GM03348 (cell line): Measurements from ENCODE around the gene RAP1A.
A peak's percentile ranks its signal among the peaks of the same experiment; 100 is the strongest.

Experiments
- DNase-seq: peaks from one replicate; pipeline ENCODE4 v3.0.0; 2012; ENCODE audit warnings: low spot score

RAP1A gene

DNA sequence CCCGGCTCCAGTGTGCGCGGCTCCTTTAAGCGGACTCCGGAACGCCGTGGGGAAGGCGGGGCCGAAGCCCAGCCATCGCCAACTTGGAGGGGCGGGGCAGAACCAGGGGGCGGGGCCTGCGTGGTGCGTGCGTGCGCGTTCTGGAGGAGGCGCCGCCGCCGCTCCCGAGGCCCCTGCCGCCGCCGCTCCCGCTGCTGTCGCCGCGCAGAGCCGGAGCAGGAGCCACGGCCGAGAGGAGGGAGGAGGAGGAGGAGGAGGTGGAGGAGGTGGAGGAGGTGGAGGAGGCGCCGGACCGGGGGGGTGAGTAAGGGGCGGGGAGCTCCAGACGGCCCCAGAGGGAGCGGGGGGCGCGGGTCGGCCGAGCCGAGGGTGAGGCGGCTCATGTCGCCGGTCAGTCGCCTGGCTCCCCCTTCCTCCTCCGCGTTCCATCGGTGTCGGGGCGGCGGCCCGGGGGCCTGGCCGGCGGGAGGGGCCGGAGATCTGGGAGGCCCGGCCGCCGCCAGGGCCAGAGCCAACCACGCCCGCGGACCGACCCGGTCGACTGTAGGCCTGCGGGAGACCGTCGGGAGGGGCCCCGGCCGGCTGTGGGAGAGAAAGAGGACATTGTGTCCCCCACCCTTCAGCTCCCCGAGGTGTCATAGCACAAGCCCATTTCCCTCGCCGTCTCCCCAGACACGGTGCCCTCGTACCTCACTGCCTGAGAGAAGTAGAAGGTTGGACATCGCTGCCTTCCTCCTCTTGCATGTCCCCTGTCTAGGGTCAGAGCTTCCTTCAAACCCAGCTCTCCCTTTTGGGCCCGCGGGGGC is at the start of gene RAP1A:
Gene RAP1A, plus strand, starts transcription at position 155 of the 806 bp plus-strand sequence. CDS start 71,572 bp downstream, outside the sequence.
- DNase-seq: peak; percentile 99

DNA sequence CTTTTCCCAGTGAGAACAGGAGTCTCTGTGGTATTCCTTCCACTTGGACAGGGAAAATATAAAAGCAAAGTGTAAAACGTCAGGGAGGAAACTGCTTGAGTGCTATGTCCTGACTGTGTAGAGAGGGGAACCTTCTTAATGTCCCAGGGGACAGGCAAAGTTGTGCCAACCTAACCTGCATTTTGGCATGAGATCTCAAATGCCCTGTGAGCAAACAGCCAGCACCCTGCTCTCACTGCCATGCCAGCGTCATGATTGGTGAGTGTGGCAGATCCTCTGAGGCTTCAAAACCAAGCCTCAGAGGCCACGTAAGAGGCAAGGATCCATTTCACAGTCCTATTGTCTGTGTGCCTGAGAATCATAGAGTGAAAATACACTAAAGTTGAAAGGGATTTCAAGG is 49.7 kb upstream of the RAP1A start:
- no peak for DNase-seq

DNA sequence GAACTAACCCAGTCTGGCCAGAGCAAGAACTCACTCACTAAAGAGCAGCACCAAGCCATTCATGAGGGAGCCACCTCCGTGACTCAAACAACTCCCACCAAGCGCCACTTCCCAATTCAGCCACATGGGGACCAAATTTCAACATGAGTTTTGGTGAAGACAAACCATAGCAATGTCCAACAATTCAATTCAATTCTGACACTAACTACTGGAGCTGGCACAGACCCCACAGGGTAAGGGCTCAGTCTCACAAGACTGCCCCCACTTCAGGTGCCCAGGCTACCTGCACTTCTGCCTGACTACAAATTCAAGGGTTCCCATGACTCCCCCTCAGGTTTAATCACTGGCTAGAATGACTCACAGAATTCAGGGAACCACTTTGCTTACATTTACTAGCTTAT is 48.8 kb upstream of the RAP1A start:
- no peak for DNase-seq

DNA sequence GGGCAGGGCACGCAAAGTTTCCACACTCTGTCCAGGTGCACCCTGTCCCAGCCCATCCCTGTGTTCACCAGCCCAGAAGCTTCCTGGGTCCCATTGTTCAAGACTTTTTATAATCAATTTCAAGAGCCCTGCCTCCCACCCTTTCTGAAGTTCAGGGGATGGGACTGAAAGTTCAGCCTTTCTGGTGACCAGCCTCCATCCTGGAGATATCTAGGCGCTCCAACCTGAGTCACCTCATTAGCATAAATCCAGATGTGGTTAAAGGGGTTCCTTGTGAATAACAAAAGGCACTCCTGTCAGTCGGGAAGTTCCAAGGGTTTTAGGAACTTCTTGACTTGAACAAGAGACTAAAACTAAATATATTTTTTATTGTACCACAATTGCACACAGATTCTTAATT is 48.4 kb upstream of the RAP1A start:
- no peak for DNase-seq

- peak; percentile 69 for DNase-seq
Measured at GRCh38 chr1:111571987-111572386, 47.6 kb upstream of the RAP1A start.

GRCh38 chr1:111576547-111576946 is 43.0 kb upstream of the RAP1A start:
- no peak for DNase-seq

- DNase-seq: no peak
Measured at GRCh38 chr1:111577814-111578213, 41.8 kb upstream of the RAP1A start.

GRCh38 chr1:111581166-111581565 is 38.4 kb upstream of the RAP1A start:
- no peak for DNase-seq

DNA sequence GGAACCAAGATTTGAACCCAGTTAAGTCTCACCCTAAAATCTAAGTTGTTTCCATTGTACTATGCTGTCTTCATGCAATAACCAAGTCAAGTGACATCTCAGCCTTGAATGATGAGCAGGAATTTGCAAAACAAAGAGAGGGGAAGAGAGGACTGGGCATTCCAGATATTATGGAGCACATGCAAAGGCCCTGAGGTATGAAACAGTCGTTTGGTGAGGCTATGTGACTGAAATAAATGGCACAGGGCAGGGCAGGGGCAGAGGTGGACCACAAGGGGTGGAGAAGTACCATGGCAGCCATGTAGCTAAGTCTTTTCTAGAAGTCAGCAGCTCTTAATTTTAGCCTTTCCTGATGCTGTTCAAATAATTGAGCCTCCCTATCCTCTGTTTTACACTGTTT is 37.6 kb upstream of the RAP1A start:
- DNase-seq: no peak

GRCh38 chr1:111582644-111583618 is 36.7 kb upstream of the RAP1A start:
- DNase-seq: no peak

GRCh38 chr1:111585447-111586086 is 34.0 kb upstream of the RAP1A start:
- DNase-seq: no peak

GRCh38 chr1:111586112-111586511 is 33.5 kb upstream of the RAP1A start:
- no peak for DNase-seq

GRCh38 chr1:111587509-111588174 is 31.9 kb upstream of the RAP1A start:
- DNase-seq: no peak

DNA sequence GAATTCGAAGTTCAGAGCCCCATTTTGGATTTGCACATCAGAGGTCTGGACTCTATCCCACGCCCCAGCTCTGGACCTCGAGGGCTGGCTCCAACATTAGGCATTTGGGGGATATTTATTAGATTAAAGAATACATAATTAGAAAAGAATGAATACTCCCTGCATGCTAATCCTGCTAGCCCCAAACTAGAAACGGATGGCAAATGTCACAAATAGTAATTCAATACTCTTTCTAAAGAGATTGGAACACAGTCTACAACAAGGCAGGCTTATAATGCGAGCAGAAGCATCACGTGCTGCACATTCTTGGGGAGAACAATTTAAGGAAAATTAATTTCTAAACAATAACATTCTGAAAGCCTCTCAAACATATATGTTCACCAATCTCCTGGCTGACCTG is 27.7 kb upstream of the RAP1A start:
- DNase-seq: no peak

GRCh38 chr1:111592389-111593361 is 26.9 kb upstream of the RAP1A start:
- DNase-seq: peak; percentile 83

DNA sequence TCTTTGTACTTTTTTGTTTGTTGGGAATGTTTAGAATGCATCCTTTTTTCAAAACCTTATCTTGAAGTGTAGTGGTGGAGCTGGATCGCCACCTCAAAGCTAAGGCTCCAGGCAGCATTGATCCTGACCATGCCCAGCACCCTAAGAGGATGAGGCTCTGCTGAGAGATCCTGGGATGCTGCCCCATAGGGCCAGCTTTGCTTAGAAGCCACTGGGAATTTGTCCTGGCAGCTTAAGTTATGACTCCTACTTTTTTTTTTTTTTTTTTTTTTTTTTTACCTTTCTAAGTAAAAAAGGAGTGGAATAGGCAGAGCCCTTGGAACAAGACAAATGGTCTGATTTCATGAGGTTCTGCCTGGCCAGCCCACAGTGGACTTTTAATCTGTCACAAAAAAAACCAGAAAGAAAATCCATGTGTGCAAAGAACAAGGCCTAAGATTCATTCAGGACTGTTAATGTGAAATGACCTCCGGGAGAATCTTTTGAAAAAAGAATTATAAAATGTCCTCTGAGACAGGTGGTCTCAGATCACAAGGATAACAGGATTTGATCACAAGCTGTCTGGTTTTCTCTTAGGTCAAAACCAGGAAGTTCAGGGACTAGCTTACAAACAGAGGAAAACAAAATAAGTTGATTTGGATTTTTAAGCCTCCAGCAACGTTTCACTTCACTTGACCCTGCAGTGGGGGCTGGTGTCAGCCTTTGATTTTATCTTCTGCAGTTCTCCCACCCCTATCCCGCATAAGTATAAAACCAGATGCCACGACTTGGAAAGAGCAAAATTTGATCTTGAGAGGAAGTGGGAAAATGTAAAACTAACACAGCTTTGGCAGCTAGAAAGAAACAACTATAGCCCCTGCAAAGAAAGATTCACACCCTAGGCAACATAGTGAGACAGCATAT is 25.9 kb upstream of the RAP1A start:
- DNase-seq: no peak

- no peak for DNase-seq
Measured at GRCh38 chr1:111594306-111594693, 25.3 kb upstream of the RAP1A start.

DNA sequence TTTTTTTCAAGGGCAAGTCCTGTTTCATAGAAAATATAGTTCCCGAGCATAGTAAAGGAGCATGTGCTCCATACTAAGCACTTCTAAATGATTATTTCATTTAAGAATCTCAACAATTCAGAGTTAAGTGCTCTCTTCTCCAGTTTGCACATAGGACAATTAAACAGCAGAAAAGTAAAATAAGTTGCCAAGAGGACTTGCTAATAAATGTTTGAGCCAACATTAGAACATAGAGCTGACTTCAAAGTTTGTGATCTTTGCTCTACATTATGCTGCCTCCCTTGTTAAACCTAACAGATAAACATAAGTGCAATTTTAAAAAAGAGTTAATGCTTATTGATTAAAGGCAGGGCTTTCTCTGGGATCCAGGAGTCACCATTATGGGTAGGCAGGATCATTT is 23.8 kb upstream of the RAP1A start:
- no peak for DNase-seq

DNA sequence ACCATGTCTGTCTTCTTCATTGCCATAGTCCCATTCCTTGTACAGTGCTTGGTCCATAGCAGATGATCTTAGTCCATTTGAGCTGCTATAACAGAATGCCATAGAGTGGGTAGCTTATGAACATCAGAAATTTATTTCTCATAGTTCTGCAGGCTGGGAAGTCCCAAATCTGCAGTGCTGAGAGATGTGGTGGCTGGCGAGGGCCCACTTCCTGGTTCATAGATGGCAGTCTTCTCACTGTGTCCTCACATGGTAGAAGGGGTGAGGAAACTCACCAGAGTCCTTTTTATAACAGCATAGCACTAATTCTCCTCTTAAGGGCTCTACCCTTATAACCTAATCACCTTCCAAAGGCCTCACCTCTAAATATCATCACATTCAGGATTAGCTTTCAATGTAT is 23.1 kb upstream of the RAP1A start:
- no peak for DNase-seq

GRCh38 chr1:111597426-111597825 is 22.2 kb upstream of the RAP1A start:
- peak; percentile 36 for DNase-seq
